Endothelial cell of umbilical vein (primary cell): ENCODE results near the gene ACOT7. TPM values are rescaled to one million over a fixed set of nuclear protein-coding genes. Genes with fewer than 3 reads are reported as not detected.

ENCODE experiments used
- BruUV-seq: library from RNA; stranded (reverse); fragments of 400-500 nt; replicated peaks from 2 replicates; lab custom pipeline; 2021; lab: Mats Ljungman, UMichigan
- CTCF ChIA-PET: fragments of 300-600, 350-600 bp; sonication (Branson Sonifier 250); formaldehyde crosslinking; loops from one replicate; lab custom pipeline; 2021; ENCODE audit warnings: antibody characterized with exemption, inconsistent platforms; lab: Charles Lee
- POLR2A ChIA-PET: fragments of 300-600, 350-600 bp; sonication (Branson Sonifier 250); formaldehyde crosslinking; loops from one replicate; lab custom pipeline; 2021; ENCODE audit warnings: antibody characterized with exemption, inconsistent platforms; lab: Charles Lee
- DNase-seq: peaks from one replicate; pipeline ENCODE4 v3.0.0-alpha.2; 2011; ENCODE audit warnings: low read depth, low spot score
- FAIRE-seq: peaks from 2 replicates; lab custom pipeline; 2011; peaks lifted over from hg19 to GRCh38; lab: Jason Lieb, UNC
- H2AFZ ChIP-seq: 2 replicates; pipeline ENCODE4 v1.6.0; 2012; ENCODE audit warnings: low read depth, low read length, control low read depth, inconsistent platforms
- H3K27ac ChIP-seq: 2 replicates; pipeline ENCODE4 v1.5.1; 2011; ENCODE audit warnings: low read depth, mild to moderate bottlenecking, control low read depth, low read length, moderate library complexity; ENCODE audit not compliant: insufficient read depth
- H3K27me3 ChIP-seq, 2 experiments: 2 replicates each; pipeline versions ENCODE4 v1.6.0 to v1.6.1; 2011; ENCODE audit warnings: low read length in 2 of 2, mixed read lengths in 1 of 2; ENCODE audit not compliant: control insufficient read depth in 2 of 2, insufficient read depth in 2 of 2
- H3K36me3 ChIP-seq, 2 experiments: 2 replicates in 1 of 2; 3 replicates in 1 of 2; pipeline ENCODE4 v1.5.1; 2011; ENCODE audit warnings: low read length in 2 of 2, mild to moderate bottlenecking in 1 of 2, moderate library complexity in 1 of 2; ENCODE audit not compliant: control insufficient read depth in 2 of 2, insufficient read depth in 2 of 2; ENCODE audit errors: extremely low read depth in 1 of 2
- H3K4me1 ChIP-seq: 3 replicates; pipeline ENCODE4 v1.5.1; 2011; ENCODE audit warnings: mild to moderate bottlenecking, low read length; ENCODE audit not compliant: control insufficient read depth, insufficient read depth; ENCODE audit errors: extremely low read depth
- H3K4me2 ChIP-seq: 2 replicates; pipeline ENCODE4 v1.6.1; 2011; ENCODE audit warnings: low read length, control low read depth, mixed read lengths; ENCODE audit not compliant: insufficient read depth
- H3K4me3 ChIP-seq, 3 experiments: fragments of 200-600 bp in 1 of 3; sonication (generic), shearing (Covaris generic) in 1 of 3; replicated peaks in 1 of 3; 2 replicates each; pipeline ENCODE4 v1.5.1; 2011 to 2016; ENCODE audit warnings: control low read depth in 3 of 3, low read length in 3 of 3, mild to moderate bottlenecking in 2 of 3, inconsistent platforms in 1 of 3, low read depth in 1 of 3, moderate library complexity in 1 of 3; ENCODE audit not compliant: insufficient read depth in 1 of 3
- H3K79me2 ChIP-seq: 2 replicates; pipeline ENCODE4 v1.6.0; 2012; ENCODE audit warnings: low read length, inconsistent platforms; ENCODE audit not compliant: control insufficient read depth, insufficient read depth
- H3K9ac ChIP-seq: replicated peaks from 2 replicates; pipeline ENCODE3; 2011; ENCODE audit warnings: low read length, control low read depth; ENCODE audit not compliant: insufficient read depth; ENCODE audit errors: extremely low read depth
- H3K9me1 ChIP-seq: replicated peaks from 3 replicates; pipeline ENCODE4 v1.6.0; 2011; ENCODE audit warnings: mild to moderate bottlenecking, low read length; ENCODE audit not compliant: control insufficient read depth, insufficient read depth; ENCODE audit errors: extremely low read depth
- H3K9me3 ChIP-seq: replicated peaks from 2 replicates; pipeline ENCODE4 v1.5.1; 2012; ENCODE audit warnings: low read length, inconsistent platforms; ENCODE audit not compliant: control insufficient read depth, insufficient read depth
- H4K20me1 ChIP-seq: replicated peaks from 2 replicates; pipeline ENCODE3; 2011; ENCODE audit warnings: mild to moderate bottlenecking, low read length; ENCODE audit not compliant: control insufficient read depth, insufficient read depth; ENCODE audit errors: extremely low read depth
- CTCF ChIP-seq, 2 donors: IDR thresholded peaks; 1 replicate in 1 of 2; 2 replicates in 1 of 2; pipeline ENCODE4 v1.5.1; 2011; ENCODE audit warnings: low read length in 2 of 2, mild to moderate bottlenecking in 2 of 2, moderate library complexity in 2 of 2, control low read depth in 1 of 2, inconsistent platforms in 1 of 2, low read depth in 1 of 2; ENCODE audit not compliant: insufficient read depth in 1 of 2; ENCODE audit errors: extremely low read depth in 1 of 2
- EZH2 ChIP-seq: IDR thresholded peaks from 2 replicates; pipeline ENCODE4 v1.6.1; 2012; ENCODE audit warnings: borderline replicate concordance, low read depth, mild to moderate bottlenecking, moderate library complexity, low read length, inconsistent platforms; ENCODE audit not compliant: severe bottlenecking
- FOS ChIP-seq: IDR thresholded peaks from 2 replicates; pipeline ENCODE4 v1.6.1; 2011; ENCODE audit warnings: mild to moderate bottlenecking, low read length, moderate library complexity, borderline replicate concordance; ENCODE audit not compliant: insufficient read depth
- GATA2 ChIP-seq: IDR thresholded peaks from 2 replicates; pipeline ENCODE4 v1.7.0; 2011; ENCODE audit warnings: low read depth, mild to moderate bottlenecking, moderate library complexity, mixed read lengths, low read length; ENCODE audit not compliant: insufficient read length, insufficient read depth
- JUN ChIP-seq: IDR thresholded peaks from 2 replicates; pipeline ENCODE4 v1.6.1; 2011; ENCODE audit warnings: borderline replicate concordance, low read depth; ENCODE audit not compliant: insufficient read length, insufficient read depth
- MYC ChIP-seq: IDR thresholded peaks from one replicate; pipeline ENCODE4 v1.6.1; 2011; ENCODE audit warnings: mild to moderate bottlenecking, low read depth, low read length
- POLR2A ChIP-seq: IDR thresholded peaks from 2 replicates; pipeline ENCODE4 v1.6.1; 2012; ENCODE audit warnings: low read depth, mild to moderate bottlenecking, control low read depth, low read length
- POLR2AphosphoS5 ChIP-seq: IDR thresholded peaks from 2 replicates; pipeline ENCODE4 v1.6.1; 2012; ENCODE audit warnings: low read depth, mild to moderate bottlenecking, control low read depth, low read length, moderate library complexity; ENCODE audit not compliant: insufficient read depth
- dilution Hi-C: fragments of 300-500 bp; cut with MboI; formaldehyde crosslinking; loops from one replicate; pipeline ENCODE4 v1.15.0; 2019; ENCODE audit warnings: low sequenced_read_pairs; ENCODE audit not compliant: extremely low pct_ligation_motif_present
- intact Hi-C: fragments of 100-400 bp; cut with micrococcal nuclease; formaldehyde crosslinking; loops from one replicate; pipeline ENCODE4 v1.10.0; 2022
- polyA plus RNA-seq, 4 experiments: library from polyadenylated mRNA; depleted of rRNA in 3 of 4; stranded (reverse) in 3 of 4; unstranded in 1 of 4; fragments of >200 nt; gene quantifications; 2 replicates each; pipeline versions ENCODE4 v1.2.1 to v1.2.3, GENCODE V29; 2011 to 2012; ENCODE audit warnings: missing spikeins in 1 of 4
- total RNA-seq: library from RNA; stranded (reverse); gene quantifications from 2 replicates; pipeline ENCODE4 v1.2.3, GENCODE V29; 2021
- TF ChIP-seq, protein P1 (sequence below): IDR thresholded peaks from 2 replicates; pipeline ENCODE4 v1.6.1; 2011; ENCODE audit not compliant: insufficient read depth, insufficient read length

The ACOT7 gene
- total and polyA plus RNA-seq, 2 donors (not counting 3 experiments of a cell fraction or from before 2014, with no cell fraction given) = 69.4 to 105 TPM

DNA sequence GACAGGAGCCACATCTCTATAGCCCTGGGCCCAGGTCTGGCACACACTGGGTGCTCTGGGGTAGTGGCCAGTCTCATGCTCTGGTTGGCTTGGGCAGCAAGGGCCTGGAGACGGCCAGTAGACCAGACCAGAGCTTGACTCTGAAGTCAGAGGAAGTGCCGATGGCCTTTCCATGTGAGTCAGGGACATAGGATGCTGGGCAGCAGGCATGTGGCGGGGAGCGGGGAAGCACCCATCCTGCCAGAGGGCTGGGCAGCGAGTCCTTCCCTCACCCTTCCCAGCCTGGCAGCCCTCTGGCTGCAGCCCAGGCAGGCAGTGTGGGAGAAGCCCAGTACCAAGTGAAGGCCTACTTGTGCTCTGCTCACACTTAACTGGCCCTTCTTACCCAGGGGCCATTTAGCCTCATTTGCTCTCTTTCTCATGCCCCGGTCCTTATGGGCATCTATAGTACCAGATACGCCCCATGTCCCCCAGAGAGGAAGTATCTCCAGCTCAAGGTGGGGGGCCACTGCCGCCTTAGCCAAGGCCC lies 136.0 kb downstream of the ACOT7 start:
- Histone ChIP-seq H4K20me1 (no peaks in the 10 kb centered on the region), H2AFZ (no peak overlapping the region), H3K27ac (no peak overlapping the region), H3K4me3 (no peak overlapping the region), H3K4me1 (no peaks in the 10 kb centered on the region), H3K79me2 (no peaks in the 10 kb centered on the region), H3K4me2 (no peak overlapping the region), H3K9ac (no peak overlapping the region), H3K9me1 (no peaks in the 10 kb centered on the region), H3K27me3 (no peaks in the 10 kb centered on the region), H3K9me3 (no peaks in the 10 kb centered on the region), H3K36me3 (no peaks in the 10 kb centered on the region)
- CTCF ChIA-PET = interaction anchor here (0.9 to 3.0 kb wide), 2 partner anchors 10 to 13 kb away, joined by 3 to 21 read pairs; no protein-coding TSS in a partner anchor
- dilution Hi-C loops = no loop called here
- no TSS peak for BruUV-seq
- intact Hi-C loops = no loop called here
- DNase-seq (no peak), FAIRE-seq (peak; percentile 26)
- TF ChIP-seq CTCF (IDR thresholded peaks at IDR 0.05; ENCODE audit: extremely low read depth in 1 of 2, insufficient read depth in 1 of 2, low read depth in 1 of 2, low read length in 2 of 2) (no peak), POLR2AphosphoS5 (no peak), FOS (no peak), GATA2 (no peak), EZH2 (no peak), MYC (no peak), JUN (no peak), POLR2A (no peak)
- TF ChIP-seq, protein P1, sequence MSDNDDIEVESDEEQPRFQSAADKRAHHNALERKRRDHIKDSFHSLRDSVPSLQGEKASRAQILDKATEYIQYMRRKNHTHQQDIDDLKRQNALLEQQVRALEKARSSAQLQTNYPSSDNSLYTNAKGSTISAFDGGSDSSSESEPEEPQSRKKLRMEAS = no peak
- POLR2A ChIA-PET = no interaction called here
